ENCODE data around the gene ELP5. TPM values are rescaled to one million over a fixed set of nuclear protein-coding genes. Genes with fewer than 3 reads are reported as not detected.

ELP5 gene
- total and polyA plus RNA-seq, 2 donors (not counting 1 experiment from before 2014, with no cell fraction given): 22.6 to 33.2 TPM

GRCh38 chr17:7208027-7208571 is 43.9 kb upstream of the ELP5 start:
- DNase-seq (ENCODE audit: low read depth in 2 of 2): no peak
- Histone ChIP-seq H3K79me2 (ENCODE audit: control insufficient read depth, insufficient read depth, low read length) (peaks cover 12% of the 10 kb centered on the region), H3K27ac (ENCODE audit: insufficient read depth, low read length) (no peak overlapping the region), H4K20me1 (ENCODE audit: control insufficient read depth, extremely low read depth, insufficient read depth, low read length) (no peaks in the 10 kb centered on the region), H2AFZ (ENCODE audit: low read length) (no peak overlapping the region), H3K36me3 (ENCODE audit: control insufficient read depth, insufficient read depth, low read length) (peaks cover 6% of the 10 kb centered on the region), H3K9me3 (ENCODE audit: control insufficient read depth, insufficient read depth, low read depth, low read length) (no peaks in the 10 kb centered on the region), H3K9ac (ENCODE audit: insufficient read depth, low read length) (no peak overlapping the region), H3K4me2 (ENCODE audit: extremely low read depth, insufficient read depth, low read length) (no peak overlapping the region), H3K4me1 (ENCODE audit: control insufficient read depth, extremely low read depth, insufficient read depth, low read length) (peaks cover 5% of the 10 kb centered on the region), H3K4me3 (replicated peaks in 1 of 4; ENCODE audit: control extremely low read depth in 1 of 4, insufficient read depth in 1 of 4, low read depth in 3 of 4, low read length in 4 of 4) (no peak overlapping the region), H3K27me3 (ENCODE audit: control insufficient read depth, insufficient read depth, low read length) (no peaks in the 10 kb centered on the region)
- TF ChIP-seq CTCF (conservative IDR thresholded peaks at IDR 0.05 in 1 of 2, IDR thresholded peaks at IDR 0.05 in 1 of 2; ENCODE audit: low read depth in 1 of 2, low read length in 2 of 2): no peak
- no peak for TF ChIP-seq EZH2 (IDR thresholded peaks at IDR 0.05; ENCODE audit: low read length, missing control alignments)

GRCh38 chr17:7208754-7209460 is 43.1 kb upstream of the ELP5 start:
- Histone ChIP-seq H3K9ac (ENCODE audit: insufficient read depth, low read length) (no peak overlapping the region), H3K27ac (ENCODE audit: insufficient read depth, low read length) (no peak overlapping the region), H3K36me3 (ENCODE audit: control insufficient read depth, insufficient read depth, low read length) (no peaks in the 10 kb centered on the region), H3K4me3 (replicated peaks in 1 of 4; ENCODE audit: control extremely low read depth in 1 of 4, insufficient read depth in 1 of 4, low read depth in 3 of 4, low read length in 4 of 4) (no peak overlapping the region), H3K79me2 (ENCODE audit: control insufficient read depth, insufficient read depth, low read length) (peaks cover 19% of the 10 kb centered on the region), H3K9me3 (ENCODE audit: control insufficient read depth, insufficient read depth, low read depth, low read length) (no peaks in the 10 kb centered on the region), H3K4me2 (ENCODE audit: extremely low read depth, insufficient read depth, low read length) (no peak overlapping the region), H2AFZ (ENCODE audit: low read length) (no peak overlapping the region), H3K27me3 (ENCODE audit: control insufficient read depth, insufficient read depth, low read length) (no peaks in the 10 kb centered on the region), H4K20me1 (ENCODE audit: control insufficient read depth, extremely low read depth, insufficient read depth, low read length) (no peaks in the 10 kb centered on the region), H3K4me1 (ENCODE audit: control insufficient read depth, extremely low read depth, insufficient read depth, low read length) (peaks cover 5% of the 10 kb centered on the region)
- DNase-seq (ENCODE audit: low read depth in 2 of 2): no peak
- no peak for TF ChIP-seq CTCF (conservative IDR thresholded peaks at IDR 0.05 in 1 of 2, IDR thresholded peaks at IDR 0.05 in 1 of 2; ENCODE audit: low read depth in 1 of 2, low read length in 2 of 2)
- no peak for TF ChIP-seq EZH2 (IDR thresholded peaks at IDR 0.05; ENCODE audit: low read length, missing control alignments)

GRCh38 chr17:7211491-7212273 is 40.3 kb upstream of the ELP5 start:
- no peaks in the 10 kb centered on the region for H3K36me3 ChIP-seq (ENCODE audit: control insufficient read depth, insufficient read depth, low read length)
- H3K4me1 ChIP-seq (ENCODE audit: control insufficient read depth, extremely low read depth, insufficient read depth, low read length): peaks cover 9% of the 10 kb centered on the region
- peaks cover 31% of the 10 kb centered on the region for H3K79me2 ChIP-seq (ENCODE audit: control insufficient read depth, insufficient read depth, low read length)
- H3K27me3 ChIP-seq (ENCODE audit: control insufficient read depth, insufficient read depth, low read length): no peaks in the 10 kb centered on the region
- peak overlapping the region in 1 of 4 experiments; percentile 37 for H3K4me3 ChIP-seq (replicated peaks in 1 of 4; ENCODE audit: control extremely low read depth in 1 of 4, insufficient read depth in 1 of 4, low read depth in 3 of 4, low read length in 4 of 4)
- DNase-seq (ENCODE audit: low read depth in 2 of 2): no peak
- no peak overlapping the region for H2AFZ ChIP-seq (ENCODE audit: low read length)
- no peak overlapping the region for H3K27ac ChIP-seq (ENCODE audit: insufficient read depth, low read length)
- H3K4me2 ChIP-seq (ENCODE audit: extremely low read depth, insufficient read depth, low read length): peak overlapping the region; percentile 40
- H3K9ac ChIP-seq (ENCODE audit: insufficient read depth, low read length): no peak overlapping the region
- no peaks in the 10 kb centered on the region for H3K9me3 ChIP-seq (ENCODE audit: control insufficient read depth, insufficient read depth, low read depth, low read length)
- no peak for TF ChIP-seq EZH2 (IDR thresholded peaks at IDR 0.05; ENCODE audit: low read length, missing control alignments)
- H4K20me1 ChIP-seq (ENCODE audit: control insufficient read depth, extremely low read depth, insufficient read depth, low read length): no peaks in the 10 kb centered on the region

Measured in fibroblast of lung (primary cell).